GM19372 (cell line): ENCODE results near the gene CCDC197.

Source experiments
- ATAC-seq: cut with Tn5 transposase; IDR thresholded peaks from one replicate; pipeline ENCODE4 v1.9.1; 2021; ENCODE audit warnings: mild to moderate bottlenecking, low read depth, moderate library complexity; ENCODE audit not compliant: unreplicated experiment

The CCDC197 gene

DNA sequence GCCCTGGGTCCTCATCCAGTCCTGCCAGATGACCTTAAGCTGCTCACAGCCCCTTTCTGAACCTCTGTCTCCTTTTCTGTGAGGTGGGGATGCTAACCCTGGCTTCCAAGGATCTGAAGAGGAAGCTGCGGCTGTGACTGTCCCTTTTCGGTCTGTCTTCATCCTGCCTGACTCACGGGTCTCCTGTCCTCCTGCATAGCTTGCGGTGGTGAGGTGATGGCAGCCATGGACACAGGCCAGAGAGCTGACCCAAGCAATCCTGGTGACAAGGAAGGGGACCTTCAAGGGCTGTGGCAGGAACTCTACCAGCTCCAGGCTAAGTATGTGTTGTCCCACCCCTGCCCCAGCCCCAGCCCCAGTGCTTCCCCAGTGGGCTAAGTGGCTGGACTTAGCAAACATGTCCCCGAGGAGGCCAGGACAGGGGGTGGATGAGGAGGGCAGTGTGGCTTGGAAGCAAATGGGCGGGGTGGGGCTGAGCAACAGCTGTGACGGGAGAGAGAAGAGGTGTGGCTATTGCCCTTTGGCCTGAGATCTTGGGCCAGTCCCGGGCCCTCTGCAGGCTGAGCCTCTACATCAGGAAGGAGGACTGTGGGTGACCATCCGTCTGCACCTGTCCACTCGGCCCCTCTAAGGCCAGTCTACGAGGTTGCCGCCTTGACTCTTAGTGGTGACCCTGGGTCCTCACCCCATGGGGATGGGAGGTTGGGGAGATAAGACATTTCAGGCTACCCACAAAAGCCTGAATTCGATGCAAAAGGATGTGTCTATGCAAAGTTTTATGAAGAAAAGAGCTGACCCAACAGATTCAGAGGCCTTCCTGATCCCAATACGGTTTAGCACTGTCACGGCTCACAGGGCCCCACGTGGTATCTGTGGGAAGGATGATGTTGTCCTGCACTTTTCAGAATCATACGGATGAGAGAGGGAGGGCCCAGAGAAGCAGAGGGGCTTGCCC lies 1.1 kb downstream of the CCDC197 start:
- ATAC-seq, result no peak

DNA sequence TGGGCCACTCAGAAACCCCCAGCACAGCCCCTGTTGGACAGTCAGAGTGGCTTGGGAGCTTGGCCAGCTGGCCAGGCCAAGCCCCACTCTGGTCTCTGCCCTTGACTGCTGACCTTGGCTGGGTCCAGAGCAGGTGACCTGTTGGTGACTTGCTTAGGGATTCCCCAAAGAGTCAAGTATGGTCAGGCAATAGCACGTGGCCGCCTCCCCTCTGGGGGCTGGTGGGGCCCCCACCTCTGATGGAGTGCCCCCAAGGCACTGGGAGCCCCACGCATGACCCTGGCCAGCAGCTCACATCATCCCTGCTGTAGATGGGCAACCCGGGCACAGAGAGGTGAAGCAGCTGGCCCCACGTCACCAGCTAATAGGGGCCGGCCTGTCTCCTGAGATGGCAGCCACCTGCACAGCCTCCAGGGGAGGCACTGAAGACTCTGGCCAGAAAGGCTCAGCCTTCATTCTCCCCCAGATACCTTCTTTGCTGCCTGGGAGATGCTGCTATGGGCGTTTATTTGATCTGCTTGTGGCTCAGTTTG lies 1.8 kb downstream of the CCDC197 start:
- ATAC-seq, result no peak

DNA sequence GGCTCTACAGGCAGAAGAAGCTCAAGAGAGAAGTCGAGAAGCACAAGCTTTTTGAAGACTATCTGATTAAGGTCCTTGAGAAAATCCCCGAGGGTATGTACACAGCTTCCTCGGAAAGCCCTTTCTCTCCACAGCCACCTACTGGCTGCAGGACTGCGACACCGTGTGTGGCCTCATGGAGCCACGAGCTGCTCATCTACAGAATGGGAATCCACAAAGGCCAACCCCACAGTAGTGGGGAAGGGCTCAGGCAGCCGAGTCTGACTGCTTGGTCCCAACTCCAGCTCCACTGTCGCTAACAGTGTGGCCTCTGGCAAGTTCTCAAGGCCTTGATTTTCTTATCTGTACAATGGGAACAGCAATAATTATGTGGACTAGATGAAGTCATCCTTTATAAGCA lies 2.5 kb downstream of the CCDC197 start:
- ATAC-seq, result no peak

DNA sequence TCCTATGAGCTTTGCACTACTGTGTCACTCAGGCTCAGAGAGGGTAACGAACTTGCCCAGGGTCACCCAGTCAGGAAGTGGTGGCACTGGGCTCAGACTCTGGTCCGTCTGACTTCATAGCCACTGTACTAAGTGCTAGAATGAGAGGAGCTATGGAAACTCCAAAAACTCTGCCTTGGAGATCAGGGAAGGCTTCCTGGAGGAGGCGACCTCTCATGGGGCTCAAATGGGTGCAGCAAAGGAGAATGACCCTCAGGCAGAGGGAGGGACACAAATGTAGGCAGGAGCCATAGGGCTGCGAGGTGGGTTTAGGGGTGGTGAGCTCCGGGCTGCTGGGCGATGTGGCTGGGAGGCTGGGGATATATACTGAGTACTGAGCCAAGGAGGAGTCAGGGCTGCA lies 3.2 kb downstream of the CCDC197 start:
- no peak for ATAC-seq

DNA sequence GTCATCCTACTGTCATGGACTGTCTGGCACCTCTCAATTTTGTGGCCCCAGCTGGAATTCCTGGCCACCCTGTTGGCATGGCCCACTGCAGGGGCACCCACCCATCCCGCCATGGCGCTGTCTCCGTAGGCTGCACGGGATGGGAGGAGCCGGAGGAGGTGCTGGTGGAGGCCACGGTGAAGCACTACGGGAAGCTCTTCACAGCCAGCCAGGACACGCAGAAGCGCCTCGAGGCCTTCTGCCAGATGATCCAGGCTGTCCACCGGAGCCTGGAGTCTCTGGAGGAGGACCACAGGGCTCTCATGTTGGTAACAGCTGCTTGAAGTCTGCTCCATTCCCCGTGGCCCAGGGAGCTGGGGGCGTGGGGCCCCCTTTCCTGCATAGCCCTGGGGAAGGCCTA lies 3.9 kb downstream of the CCDC197 start:
- ATAC-seq, result no peak

DNA sequence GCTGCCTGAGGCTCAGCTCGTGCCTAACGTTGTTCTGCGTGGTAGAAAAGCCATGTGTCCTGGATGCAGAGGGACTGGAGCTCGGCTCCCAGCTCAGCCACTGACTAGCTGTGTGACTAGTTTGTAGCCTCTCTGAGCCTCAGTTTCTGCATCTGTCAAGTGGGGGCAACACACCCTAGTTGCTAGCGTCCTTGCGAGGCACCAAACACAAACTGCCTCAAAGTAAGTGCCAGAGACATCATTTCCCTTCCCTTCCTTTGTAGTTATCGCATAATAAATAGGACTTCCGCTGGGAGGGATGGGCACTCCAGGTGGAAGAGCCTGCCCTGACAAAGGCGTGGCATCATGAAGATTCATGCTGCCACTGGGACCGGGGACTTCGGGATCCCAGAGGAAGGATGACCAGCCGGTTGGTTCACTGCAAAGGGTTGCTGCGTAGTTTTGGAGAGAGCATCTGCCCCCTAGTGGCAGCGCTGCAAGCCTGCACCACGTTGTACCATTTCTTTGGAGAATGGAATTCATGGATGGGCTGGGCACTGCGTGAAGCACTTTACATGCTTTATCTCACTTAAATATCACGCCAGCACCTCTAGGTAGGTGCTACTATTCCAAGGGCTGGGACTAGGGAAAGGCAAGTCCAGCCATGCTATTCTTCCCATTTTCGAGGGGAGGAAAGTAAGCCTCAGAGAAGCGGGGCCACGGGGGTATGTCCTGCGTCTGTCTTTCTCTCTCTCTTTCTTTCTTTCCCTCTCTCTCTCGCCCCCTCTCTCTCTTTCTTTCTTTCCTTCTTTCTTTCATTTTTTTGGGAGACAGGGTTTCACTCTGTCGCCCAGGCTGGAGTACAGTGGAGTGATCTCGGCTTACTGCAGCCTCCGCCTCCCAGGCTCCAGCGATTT lies 4.6 kb downstream of the CCDC197 start:
- peak; percentile 58 for ATAC-seq

DNA sequence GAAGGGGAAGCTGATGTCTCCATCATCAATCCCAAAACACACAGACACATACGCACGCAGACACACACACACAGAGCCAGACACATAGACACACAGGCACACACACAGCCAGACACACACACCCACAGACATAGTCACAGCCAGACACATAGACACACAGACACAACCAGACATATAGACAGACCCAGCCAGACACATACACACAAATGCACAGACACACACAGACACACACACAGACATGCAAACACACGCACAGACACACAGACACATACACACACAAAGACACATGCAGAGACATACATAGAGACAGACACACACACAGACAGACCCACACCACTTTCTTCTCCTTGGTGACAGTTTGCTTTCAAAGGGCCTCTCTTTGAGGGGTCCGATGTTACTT lies 6.3 kb downstream of the CCDC197 start:
- ATAC-seq, result no peak

DNA sequence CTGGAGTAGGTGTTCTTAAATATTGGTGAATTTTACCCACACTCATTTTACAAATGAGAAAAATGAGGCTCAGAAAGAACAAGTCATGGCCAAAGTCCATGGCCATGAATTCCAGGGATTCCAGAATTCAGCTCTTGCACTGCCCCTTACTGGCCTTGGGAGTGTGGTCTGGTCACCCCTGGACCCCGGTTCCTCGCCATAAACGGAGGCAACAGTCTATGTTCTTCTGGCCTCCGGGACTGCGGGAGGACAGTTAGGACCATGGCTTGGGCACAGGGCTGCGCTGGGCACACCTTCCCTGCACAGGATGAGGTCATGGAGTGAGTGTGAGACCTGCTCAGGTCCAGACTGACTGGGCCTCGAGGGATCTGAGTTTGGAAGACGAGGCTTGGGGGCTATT lies 6.9 kb downstream of the CCDC197 start:
- no peak for ATAC-seq

DNA sequence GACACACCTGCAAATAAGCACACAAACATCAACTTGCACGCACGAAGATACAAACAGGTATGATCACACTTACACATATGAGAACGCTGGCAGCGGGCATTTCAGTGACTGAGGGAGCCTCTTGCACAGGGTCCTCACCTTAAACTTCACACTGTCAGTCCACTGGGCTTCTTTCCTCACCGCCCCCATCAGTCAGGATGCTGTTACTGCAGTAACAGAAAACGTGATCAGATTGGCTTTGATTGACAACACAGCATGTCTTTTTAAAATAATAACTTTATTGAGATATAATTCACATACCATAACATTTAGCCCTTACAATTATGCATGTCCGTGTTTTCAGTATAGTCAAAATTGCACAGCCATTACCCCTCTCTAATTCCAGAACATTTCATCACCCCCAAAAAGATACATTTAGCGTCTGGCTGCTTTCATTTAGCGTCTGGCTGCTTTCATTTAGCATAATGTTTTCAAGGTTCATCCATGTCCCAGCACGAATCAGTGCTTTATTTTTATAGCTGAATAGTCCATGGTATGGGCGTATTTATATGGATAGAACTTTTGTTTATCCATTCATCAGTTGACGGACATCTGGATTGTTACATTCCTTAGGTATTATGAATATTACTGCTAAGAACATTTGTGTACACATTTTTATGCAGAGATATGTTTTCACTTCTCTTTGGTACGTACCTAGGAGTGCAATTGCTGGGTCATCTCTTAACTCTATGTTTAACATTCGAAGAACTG lies 8.4 kb downstream of the CCDC197 start:
- no peak for ATAC-seq

DNA sequence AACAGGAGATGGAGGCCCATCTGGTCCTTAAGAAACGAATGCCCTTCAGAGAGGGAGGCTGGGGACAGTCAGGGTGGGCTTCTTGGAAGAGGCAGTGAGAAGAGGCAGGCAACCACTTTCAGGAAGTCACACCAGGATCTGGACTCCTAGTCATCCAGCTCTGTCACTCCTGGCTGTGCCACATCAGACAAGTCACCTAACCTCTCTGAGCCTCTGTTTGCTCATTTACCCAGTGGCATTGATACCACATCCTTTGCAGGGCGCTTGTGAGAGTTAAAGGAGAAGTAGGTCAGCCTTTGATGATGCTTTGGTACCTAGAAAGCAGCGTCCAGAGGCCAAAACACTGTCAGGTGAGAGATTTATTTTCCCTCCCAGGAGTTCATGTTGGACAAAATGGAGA lies 11.1 kb downstream of the CCDC197 start:
- ATAC-seq, result no peak

DNA sequence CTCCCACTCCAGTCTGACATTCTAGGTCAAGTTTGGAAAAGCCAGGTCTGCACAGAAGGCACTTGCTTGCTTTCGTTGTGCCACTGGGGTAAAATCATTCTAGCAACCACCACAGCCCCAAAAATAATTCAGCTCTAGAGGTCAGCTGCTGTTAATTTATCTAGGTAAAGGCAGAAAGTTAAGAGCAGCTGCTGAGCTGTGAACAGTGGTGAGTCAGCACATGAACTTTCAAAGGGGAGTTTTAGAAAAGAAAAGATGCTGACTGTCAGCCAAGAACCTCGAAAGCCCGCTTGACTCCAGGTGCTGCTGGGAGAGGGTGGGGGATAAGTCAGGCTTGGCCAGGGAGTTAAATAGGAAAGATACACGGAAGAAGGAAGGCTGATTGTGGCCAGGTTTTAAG lies 12.7 kb downstream of the CCDC197 start:
- ATAC-seq, result peak; percentile 53

DNA sequence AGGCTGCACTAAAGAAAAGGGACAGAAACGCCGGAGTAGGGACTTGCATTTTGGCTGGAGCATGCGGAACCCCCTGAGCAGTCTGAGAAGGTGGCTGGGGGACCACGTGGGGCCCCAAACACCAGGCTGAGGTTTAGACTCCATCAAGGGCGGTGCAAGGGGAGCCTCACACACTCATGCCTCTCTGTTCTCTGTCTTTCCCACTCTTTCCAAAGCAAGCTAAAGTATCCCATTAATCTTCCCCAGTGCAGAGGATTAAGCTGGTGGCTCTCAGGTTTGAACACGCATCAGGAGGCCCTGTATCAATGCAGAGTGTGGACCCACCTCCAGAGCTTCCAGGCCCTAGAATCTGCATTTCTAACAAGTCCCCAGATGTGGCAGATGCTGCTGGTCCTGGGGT lies 13.5 kb downstream of the CCDC197 start:
- no peak for ATAC-seq

DNA sequence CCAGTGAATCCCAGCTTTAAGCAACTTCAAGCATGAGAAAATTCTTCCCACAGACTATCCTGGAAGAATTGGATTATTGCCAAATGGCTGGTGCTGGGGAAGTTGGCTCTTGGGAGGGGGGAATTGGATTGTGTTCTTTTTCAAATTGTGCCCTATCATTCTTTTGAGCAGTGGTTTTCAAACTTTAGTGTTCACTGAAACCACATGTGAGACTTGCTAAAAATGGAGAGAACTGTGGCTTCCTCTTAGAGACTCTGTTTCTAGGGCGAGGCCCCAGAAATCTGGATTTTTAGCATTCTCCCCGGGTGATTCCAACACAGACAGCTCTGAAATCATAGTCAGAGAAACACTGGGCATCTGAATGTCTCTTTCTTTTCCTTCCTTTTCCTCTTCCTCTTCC lies 14.7 kb downstream of the CCDC197 start:
- ATAC-seq, result no peak

DNA sequence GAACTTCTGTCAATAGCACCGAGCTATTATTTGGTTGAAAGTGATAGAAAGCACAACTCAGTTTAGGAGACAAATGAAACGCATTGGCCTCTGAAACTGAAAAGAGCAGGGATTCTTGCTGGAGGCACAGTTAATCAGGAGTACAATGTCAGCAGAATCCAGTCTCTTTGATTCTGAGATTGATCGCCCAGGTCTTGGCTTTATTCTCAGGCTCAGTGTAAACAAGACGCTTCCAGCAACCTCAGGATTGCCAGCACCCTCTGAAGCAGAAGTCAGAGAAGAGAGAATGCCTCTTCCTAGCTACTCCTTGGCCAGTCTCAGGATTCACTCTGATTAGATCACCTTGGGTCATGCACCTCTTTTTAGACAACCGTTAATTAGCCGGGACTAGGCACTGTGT lies 17.3 kb downstream of the CCDC197 start:
- ATAC-seq, result no peak

DNA sequence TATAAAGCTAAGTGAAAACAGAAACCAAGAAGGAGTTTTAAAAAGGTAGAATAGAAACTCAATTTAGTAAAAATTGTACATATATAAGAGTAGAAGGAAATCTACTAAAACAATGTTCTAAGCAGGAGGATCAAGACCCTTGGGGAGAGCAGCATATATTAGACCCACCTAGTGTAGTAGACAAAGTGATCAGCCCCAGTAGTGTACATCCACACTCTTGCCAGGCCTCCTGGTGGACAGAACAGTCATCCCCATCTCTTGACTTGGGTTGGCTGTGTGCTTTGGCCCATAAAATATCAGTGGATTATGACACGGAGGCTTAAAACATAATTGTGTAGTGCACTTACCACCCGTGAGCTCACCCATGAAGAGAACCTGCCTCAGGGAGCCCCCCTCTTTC lies 18.1 kb downstream of the CCDC197 start:
- ATAC-seq, result no peak

DNA sequence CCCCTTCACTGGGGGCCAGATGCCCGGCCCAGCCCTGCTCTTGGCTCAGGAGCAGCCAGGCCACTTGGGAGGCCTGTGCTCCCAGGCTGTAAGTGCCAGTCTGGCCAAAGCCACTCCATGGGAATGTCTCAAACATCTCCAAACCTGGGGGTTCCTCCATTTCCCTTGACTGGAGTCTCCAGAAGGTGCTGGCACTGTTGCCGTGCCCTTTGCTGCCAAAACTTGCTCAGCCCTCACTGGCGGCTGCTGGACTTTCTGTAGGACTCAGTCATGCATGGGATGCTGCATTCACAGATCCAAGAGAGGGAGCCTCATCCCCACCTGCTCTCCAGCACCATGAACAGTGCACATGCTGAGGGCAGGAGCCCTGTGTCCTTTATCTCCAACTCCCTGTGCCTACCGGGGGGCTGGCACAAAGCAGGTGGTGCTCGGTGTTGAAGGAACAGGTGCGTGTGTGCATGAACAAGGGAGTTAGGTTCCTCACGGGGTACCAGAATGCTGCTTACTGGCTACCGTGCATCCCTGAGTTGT lies 19.4 kb downstream of the CCDC197 start:
- no peak for ATAC-seq

DNA sequence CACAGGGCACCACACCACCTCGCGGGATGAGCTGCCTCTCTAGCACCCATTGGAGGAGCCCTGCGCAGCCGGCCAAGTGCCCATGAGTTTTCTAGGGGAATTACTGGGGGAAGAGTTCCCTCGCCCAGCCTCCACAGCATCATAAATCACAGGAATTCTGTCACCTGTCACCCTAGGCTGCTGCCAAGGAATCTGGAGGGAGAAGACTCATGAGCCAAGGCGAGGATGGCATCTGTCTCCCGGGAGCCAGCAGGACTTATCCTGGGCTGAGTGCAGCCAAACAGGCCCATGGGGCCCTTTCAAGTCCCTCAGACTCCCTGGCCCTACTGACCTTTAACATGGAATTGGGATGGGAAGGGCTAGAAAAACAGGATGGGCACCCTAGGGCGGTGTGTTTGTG lies 21.2 kb downstream of the CCDC197 start:
- no peak for ATAC-seq

DNA sequence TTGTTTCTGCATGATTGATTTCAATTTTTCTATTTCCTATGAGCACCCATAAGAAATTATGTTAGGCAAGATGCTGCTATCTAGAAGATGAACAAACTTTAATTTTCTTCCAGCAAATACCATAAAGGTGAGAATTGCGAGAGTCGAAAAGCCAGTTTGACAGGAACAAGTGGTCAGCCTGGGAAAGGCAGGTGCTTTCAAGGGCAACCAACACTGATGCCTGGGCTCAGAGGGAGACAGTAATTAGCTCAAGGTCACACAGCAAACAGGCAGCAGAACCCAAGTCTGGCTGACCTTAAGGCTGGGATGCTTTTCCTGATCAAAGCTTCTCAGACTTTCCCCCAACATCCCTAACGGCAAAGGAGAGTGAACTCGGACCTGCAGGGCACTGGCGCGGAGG lies 22.2 kb downstream of the CCDC197 start:
- ATAC-seq, result no peak

DNA sequence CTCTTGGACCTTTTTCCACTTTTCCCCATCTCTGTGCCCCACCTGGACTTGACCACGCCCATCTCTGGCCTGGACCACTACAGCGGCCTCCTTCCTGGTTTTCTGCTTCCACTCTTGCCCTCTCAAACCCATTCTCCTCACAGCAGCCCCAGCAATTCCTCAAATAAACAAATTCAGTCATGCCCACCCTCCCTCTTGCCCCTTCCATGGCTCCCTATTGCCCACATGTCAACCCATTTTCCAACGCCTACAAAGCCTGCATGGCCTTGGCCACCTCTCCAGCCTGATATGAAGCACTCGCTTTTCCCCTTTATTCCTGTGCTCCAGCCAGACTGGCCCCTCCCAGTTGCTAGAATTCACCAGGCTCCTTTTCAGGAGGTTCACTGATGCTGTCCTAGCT lies 23.2 kb downstream of the CCDC197 start:
- ATAC-seq, result no peak

DNA sequence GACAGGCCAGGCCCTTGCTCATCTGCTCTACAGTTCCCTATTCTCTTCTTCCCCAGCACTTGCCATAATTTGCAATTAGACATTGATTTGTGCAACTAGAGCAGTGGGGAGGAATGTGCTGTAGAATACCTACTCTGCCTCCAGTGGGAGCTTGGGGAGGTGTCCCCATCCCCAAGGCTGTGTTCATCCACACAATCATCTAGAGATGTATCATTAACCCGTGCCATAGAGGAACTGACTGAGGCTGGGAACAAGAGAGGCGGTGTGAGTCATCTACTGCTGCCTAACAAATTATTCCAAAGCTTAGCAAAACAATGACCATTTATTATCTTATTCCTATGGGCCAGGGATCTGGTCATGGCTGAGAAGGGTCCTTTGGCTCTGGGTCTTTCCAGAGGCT lies 23.9 kb downstream of the CCDC197 start:
- no peak for ATAC-seq
